ENCODE data around the gene CD200. TPM values are rescaled to one million over a fixed set of nuclear protein-coding genes. Genes with fewer than 3 reads are reported as not detected.

Gene CD200
- total and polyA plus RNA-seq, 10 of the 15 experiments (the other 5 are each of a cell fraction or from before 2014, with no cell fraction given) = 21.2 to 84.3 (median 33.2) TPM

- TF ChIP-seq MEF2A (IDR thresholded peaks at IDR 0.05; ENCODE audit: insufficient read depth, low read depth, low read length) (no peak), TARDBP (IDR thresholded peaks at IDR 0.05; ENCODE audit: borderline replicate concordance) (no peak), NFYB (IDR thresholded peaks at IDR 0.05; ENCODE audit: insufficient read depth, low read depth, low read length) (no peak)
Observed at GRCh38 chr3:112395896-112396290, 62.9 kb downstream of the CD200 start (continued).

- CTCF ChIA-PET = no interaction called here
- no peak overlapping the region for H3K4me2 ChIP-seq (ENCODE audit: control insufficient read depth, insufficient read depth)
- peaks cover 4% of the 10 kb centered on the region for H3K4me1 ChIP-seq (ENCODE audit: control insufficient read depth, insufficient read depth, low read length)
- ATAC-seq = no peak
- H2AFZ ChIP-seq (ENCODE audit: control insufficient read depth, low read depth, low read length) = peak overlapping the region; percentile 21; the same call in 1 of the 2 replicates
- no peaks in the 10 kb centered on the region for H4K20me1 ChIP-seq (ENCODE audit: control insufficient read depth, insufficient read depth)
- no peaks in the 10 kb centered on the region; the same call in 1 of the 3 replicates for H3K9me3 ChIP-seq (replicated peaks; ENCODE audit: control insufficient read depth, insufficient read depth, low read length)
- H3K4me3 ChIP-seq = no peak overlapping the region
- SMC1A ChIA-PET (ENCODE audit: uncharacterized antibody, unreplicated experiment) = interaction anchor here (0.6 kb wide), 1 partner anchor 68 kb away, joined by 3 read pairs; no protein-coding TSS in a partner anchor
- H3K27ac ChIP-seq (ENCODE audit: control insufficient read depth, insufficient read depth) = no peak overlapping the region
- FAIRE-seq = no peak
- POLR2A ChIA-PET = interaction anchor here (0.5 kb wide), 1 partner anchor 98 kb away, joined by 4 read pairs; no protein-coding TSS in a partner anchor
- no peaks in the 10 kb centered on the region for H3K27me3 ChIP-seq (replicated peaks in 1 of 2; ENCODE audit: control insufficient read depth in 2 of 2, insufficient read depth in 2 of 2, low read length in 1 of 2)
- intact Hi-C loops (cut with micrococcal nuclease; ENCODE audit: unreplicated experiment) = no loop called here
- no peaks in the 10 kb centered on the region for H3K79me2 ChIP-seq (ENCODE audit: control insufficient read depth, insufficient read depth, low read length)
- no TSS peak for BruUV-seq (replicated peaks)
- RAD21 ChIA-PET (ENCODE audit: unreplicated experiment) = no interaction called here
- no peaks in the 10 kb centered on the region for H3K36me3 ChIP-seq (ENCODE audit: control insufficient read depth in 2 of 2, insufficient read depth in 2 of 2, low read length in 1 of 2)
- no peak for DNase-seq (ENCODE audit: low read depth, low spot score)
- H3K9ac ChIP-seq (ENCODE audit: control insufficient read depth, insufficient read depth, low read length) = no peak overlapping the region
- in situ Hi-C loops (cut with MboI) = no loop called here
- no peak for TF ChIP-seq ZBTB40 (IDR thresholded peaks at IDR 0.05; ENCODE audit: borderline replicate concordance)
- TF ChIP-seq ZNF384 (IDR thresholded peaks at IDR 0.05; ENCODE audit: borderline replicate concordance, low read depth, low read length) = no peak
- TF ChIP-seq, protein P1, sequence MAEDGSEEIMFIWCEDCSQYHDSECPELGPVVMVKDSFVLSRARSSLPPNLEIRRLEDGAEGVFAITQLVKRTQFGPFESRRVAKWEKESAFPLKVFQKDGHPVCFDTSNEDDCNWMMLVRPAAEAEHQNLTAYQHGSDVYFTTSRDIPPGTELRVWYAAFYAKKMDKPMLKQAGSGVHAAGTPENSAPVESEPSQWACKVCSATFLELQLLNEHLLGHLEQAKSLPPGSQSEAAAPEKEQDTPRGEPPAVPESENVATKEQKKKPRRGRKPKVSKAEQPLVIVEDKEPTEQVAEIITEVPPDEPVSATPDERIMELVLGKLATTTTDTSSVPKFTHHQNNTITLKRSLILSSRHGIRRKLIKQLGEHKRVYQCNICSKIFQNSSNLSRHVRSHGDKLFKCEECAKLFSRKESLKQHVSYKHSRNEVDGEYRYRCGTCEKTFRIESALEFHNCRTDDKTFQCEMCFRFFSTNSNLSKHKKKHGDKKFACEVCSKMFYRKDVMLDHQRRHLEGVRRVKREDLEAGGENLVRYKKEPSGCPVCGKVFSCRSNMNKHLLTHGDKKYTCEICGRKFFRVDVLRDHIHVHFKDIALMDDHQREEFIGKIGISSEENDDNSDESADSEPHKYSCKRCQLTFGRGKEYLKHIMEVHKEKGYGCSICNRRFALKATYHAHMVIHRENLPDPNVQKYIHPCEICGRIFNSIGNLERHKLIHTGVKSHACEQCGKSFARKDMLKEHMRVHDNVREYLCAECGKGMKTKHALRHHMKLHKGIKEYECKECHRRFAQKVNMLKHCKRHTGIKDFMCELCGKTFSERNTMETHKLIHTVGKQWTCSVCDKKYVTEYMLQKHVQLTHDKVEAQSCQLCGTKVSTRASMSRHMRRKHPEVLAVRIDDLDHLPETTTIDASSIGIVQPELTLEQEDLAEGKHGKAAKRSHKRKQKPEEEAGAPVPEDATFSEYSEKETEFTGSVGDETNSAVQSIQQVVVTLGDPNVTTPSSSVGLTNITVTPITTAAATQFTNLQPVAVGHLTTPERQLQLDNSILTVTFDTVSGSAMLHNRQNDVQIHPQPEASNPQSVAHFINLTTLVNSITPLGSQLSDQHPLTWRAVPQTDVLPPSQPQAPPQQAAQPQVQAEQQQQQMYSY (CRISPR knock-in tag; IDR thresholded peaks at IDR 0.05) = no peak
- TF ChIP-seq SREBF1 (IDR thresholded peaks at IDR 0.05; ENCODE audit: low read length) = no peak
- TF ChIP-seq PBX3 (IDR thresholded peaks at IDR 0.05; ENCODE audit: insufficient replicate concordance, low read depth, low read length) = no peak
- no peak for TF ChIP-seq ZNF24 (IDR thresholded peaks at IDR 0.05)
- no peak for TF ChIP-seq RB1 (IDR thresholded peaks at IDR 0.05; ENCODE audit: borderline replicate concordance)
- no peak for TF ChIP-seq MEF2A (IDR thresholded peaks at IDR 0.05; ENCODE audit: insufficient read depth, low read depth, low read length)
- TF ChIP-seq, protein P2, sequence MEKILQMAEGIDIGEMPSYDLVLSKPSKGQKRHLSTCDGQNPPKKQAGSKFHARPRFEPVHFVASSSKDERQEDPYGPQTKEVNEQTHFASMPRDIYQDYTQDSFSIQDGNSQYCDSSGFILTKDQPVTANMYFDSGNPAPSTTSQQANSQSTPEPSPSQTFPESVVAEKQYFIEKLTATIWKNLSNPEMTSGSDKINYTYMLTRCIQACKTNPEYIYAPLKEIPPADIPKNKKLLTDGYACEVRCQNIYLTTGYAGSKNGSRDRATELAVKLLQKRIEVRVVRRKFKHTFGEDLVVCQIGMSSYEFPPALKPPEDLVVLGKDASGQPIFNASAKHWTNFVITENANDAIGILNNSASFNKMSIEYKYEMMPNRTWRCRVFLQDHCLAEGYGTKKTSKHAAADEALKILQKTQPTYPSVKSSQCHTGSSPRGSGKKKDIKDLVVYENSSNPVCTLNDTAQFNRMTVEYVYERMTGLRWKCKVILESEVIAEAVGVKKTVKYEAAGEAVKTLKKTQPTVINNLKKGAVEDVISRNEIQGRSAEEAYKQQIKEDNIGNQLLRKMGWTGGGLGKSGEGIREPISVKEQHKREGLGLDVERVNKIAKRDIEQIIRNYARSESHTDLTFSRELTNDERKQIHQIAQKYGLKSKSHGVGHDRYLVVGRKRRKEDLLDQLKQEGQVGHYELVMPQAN (conservative IDR thresholded peaks at IDR 0.05) = no peak
- TF ChIP-seq ZNF217 (IDR thresholded peaks at IDR 0.05) = no peak
Observed at GRCh38 chr3:112397556-112397955, 64.6 kb downstream of the CD200 start.

Measured in GM12878 (cell line).